C1 segment of cervical spinal cord (tissue), 14 donors: ENCODE measurements around the gene TRAPPC10.
A peak's percentile ranks its signal among the peaks of the same experiment; 100 is the strongest.

ENCODE experiments used
- DNase-seq, 14 donors: peaks; one replicate each; lab custom pipeline; 2025; lab: John Stamatoyannopoulos, UW

Gene TRAPPC10

DNA sequence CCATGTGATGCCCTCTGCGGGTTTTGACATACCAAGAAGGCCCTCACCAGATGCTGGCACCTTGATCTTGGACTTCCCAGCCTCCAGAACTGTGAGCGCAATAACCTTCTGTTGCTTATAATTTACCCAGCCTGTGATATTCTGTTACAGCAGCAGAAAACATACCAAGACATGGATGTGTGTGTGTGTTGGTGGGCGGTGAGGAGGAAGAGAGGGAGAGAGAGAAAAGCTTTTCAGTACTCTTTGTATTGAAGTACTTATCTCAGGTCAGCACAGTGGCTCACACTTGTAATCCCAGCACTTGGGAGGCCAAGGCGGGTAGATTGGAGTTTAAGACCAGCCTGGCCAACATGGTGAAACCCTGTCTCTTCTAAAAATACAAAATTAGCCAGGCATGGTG, 23.1 kb downstream of the TRAPPC10 start:
- no peak for DNase-seq

DNA sequence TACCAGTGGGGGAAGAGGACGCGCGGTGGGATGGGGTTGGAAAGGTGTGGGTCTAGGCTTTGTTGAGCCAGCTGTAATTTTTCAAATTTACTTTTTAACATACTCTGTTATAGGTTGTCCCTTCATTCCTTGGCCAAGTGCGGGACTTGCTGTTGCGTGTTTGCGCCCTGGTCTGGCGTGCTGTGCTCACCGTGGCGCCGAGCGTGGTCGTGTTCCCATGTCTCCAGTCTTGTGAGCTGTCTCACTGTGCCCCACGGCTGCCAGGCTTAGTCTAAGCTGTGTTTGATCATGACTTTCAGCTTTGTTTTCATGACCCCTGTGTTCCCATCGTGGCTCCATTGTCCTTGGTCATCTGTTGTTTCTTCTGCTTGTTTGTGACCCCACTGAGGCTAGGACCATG, 26.0 kb downstream of the TRAPPC10 start:
- no peak for DNase-seq

DNA sequence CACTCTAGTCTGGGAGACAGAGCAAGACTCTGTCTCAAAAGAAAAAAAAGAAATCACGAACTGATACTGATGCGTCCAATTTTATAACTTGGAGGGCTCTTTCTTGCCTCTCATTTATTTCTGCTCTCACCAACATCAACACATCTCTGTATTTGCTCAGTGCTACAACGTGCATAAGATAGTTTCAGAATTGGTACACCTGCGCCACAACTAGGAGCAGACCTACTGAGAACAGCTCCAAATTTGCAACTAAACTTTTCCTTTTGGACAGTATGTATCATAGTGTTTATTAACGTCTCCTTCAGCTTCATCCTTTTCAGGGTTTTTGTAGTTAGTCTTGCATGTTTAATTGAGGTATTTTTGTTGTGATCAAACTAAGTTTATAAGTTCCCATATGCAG, 27.7 kb downstream of the TRAPPC10 start:
- DNase-seq: no peak

- DNase-seq: no peak
These were observed 31.5 kb downstream of the TRAPPC10 start for GRCh38 chr21:44043613-44044012.

- DNase-seq: no peak
These were observed 34.6 kb downstream of the TRAPPC10 start for GRCh38 chr21:44046734-44047133.

- peak in 3 of 14 donors; percentile 23 to 36 (median 26) for DNase-seq
These were observed 36.0 kb downstream of the TRAPPC10 start for GRCh38 chr21:44047996-44048560.

DNA sequence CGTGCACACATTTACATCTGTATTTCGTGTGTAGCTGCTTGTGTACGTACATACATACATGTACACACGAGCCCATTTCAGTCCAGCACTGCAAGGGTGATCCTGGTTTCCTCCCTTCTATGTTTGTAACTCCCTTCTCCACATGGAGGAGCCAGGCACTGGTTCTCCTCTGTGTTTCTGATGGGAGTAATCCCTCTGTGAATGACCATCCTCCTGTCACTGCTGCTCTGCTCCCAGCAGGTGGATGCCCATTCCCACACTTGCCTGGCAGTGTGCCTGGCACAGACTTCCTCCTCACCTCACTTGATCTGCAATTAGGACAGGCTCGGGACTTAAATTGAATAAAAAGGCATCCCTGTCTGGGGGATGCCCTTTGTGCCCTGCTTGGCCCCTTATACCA, 37.1 kb downstream of the TRAPPC10 start:
- peak in 4 of 14 donors; percentile 14 to 76 (median 34) for DNase-seq

DNA sequence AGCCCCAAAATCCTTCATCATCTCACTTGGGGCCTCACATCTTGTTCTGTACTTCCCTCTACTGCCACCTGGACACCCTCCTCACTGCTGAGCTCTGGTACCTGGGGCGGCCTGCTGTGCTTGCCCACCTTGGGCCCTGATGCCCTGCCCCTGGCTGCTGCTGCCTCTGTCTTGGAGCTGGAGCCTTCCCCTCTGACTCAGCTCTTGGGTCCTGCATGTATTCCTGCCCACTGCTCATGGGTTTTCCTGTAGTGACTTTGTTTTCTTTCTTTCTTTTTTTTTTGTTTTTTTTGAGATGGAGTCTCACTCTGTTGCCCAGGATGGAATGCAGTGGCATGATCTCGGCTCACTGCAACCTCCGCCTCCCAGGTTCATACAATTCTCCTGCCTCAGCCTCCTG, 37.5 kb downstream of the TRAPPC10 start:
- DNase-seq: peak in 1 of 14 donors; percentile 44

DNA sequence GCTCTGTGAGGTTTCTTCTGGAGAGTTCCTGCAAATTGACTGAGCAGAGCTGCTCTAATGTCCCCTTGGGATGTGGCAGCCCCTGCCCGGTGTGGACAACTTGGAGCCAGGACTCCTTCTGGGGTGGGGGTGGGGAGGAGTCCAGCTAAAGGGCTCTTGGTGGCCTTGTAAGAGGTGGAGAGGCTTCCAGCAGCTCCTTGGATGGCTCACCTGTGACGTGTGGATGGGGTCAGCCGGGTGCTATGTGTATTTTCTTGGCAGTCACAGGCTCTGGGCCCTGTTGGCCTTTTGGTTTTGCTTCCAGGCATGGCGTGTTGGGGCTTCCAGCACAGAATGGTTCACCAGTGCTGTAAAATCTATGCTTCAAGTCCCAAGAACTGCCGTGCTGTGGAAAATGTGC, 38.2 kb downstream of the TRAPPC10 start:
- DNase-seq: peak in 1 of 14 donors; percentile 36

GRCh38 chr21:44051462-44051941, 39.4 kb downstream of the TRAPPC10 start:
- peak in 10 of 14 donors; percentile 27 to 83 (median 54) for DNase-seq

- DNase-seq: peak in 1 of 14 donors; percentile 39
These were observed 40.1 kb downstream of the TRAPPC10 start for GRCh38 chr21:44052071-44052829.

- peak in 2 of 14 donors; percentile 10 to 18 for DNase-seq
These were observed 40.7 kb downstream of the TRAPPC10 start for GRCh38 chr21:44052830-44053226.

- DNase-seq: no peak
These were observed 41.5 kb downstream of the TRAPPC10 start for GRCh38 chr21:44053567-44053966.

- no peak for DNase-seq
These were observed 42.6 kb downstream of the TRAPPC10 start for GRCh38 chr21:44054710-44055109.

- no peak for DNase-seq
These were observed 44.9 kb downstream of the TRAPPC10 start for GRCh38 chr21:44057055-44057454.

GRCh38 chr21:44057960-44058651, 46.0 kb downstream of the TRAPPC10 start:
- DNase-seq: no peak

DNA sequence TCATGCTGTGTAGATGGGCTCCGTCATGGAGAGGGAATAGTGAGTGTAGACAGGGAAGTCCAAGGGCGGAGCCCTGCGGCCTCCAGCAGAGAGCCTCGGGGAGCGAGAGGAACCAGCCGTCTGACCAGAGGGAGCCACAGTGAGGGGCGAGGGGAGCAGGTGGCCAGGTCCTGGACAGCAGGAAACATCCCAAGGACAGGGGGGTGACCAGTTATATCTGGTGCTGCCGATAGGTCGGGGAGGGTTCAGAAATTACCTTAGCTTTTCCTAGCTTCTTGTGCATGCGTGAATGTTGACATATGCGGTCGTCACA, 46.5 kb downstream of the TRAPPC10 start:
- DNase-seq: no peak

DNA sequence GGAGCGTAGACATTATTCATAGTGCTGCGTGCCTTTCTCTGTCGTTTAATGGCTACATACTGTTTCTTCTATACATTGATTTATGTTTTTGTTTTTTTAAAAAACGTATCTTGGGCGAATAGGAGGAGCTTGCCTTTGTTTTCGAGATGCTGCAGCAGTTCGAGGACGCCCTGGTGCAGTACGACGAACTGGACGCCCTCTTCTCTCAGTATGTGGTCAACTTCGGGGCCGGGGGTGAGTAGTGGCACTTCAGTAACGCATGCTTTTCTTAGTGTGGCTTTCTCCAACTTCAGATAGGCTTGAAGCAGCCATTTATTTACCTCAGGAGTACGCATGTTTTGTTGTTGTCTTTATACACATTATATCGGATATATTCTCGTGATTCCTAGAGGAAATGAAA, 46.9 kb downstream of the TRAPPC10 start:
- no peak for DNase-seq

DNA sequence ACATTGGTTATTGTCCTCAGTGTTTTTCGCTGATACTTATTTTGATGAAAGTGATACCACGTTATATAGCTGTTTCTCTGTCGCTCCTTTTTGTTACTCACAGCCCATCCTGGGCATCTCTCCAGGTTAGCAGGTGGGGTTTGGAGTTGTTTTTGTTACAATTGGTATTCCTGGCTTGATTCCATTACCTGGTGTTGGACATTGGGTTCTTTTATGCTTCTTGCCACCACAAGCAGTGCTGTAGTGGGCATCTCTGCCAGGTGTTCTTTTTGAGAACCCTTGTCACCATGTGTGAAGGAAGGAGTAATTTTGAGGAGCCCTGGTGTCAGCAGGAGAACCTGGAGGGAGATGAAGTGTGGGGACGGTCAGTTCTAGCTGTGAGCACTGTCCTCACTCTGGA, 47.6 kb downstream of the TRAPPC10 start:
- peak in 1 of 14 donors; percentile 91 for DNase-seq

DNA sequence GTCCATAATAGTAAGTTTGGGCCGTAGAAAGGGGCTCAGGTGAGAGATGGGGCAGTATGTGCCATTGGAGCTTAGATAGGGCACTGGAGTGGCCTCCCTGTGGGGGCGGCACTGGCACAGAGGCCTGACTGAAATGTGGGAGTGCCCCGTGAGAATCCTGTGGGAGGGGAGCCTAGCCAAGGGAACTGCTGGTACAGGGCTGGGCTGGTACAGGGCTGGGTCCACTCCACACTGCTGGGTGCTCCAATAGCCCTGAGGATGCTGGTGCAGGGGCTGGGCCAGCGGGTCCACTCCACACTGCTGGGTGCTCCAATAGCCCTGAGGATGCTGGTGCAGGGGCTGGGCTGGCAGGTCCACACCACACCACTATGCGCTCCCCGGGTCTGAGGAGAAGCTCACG, 50.3 kb downstream of the TRAPPC10 start:
- DNase-seq: no peak

- DNase-seq: peak in 1 of 14 donors; percentile 10
These were observed 51.2 kb downstream of the TRAPPC10 start for GRCh38 chr21:44063151-44063912.

- no peak for DNase-seq
These were observed 52.8 kb downstream of the TRAPPC10 start for GRCh38 chr21:44064852-44065403.
